ENCODE results near the gene CMSS1.

CMSS1 gene

DNA sequence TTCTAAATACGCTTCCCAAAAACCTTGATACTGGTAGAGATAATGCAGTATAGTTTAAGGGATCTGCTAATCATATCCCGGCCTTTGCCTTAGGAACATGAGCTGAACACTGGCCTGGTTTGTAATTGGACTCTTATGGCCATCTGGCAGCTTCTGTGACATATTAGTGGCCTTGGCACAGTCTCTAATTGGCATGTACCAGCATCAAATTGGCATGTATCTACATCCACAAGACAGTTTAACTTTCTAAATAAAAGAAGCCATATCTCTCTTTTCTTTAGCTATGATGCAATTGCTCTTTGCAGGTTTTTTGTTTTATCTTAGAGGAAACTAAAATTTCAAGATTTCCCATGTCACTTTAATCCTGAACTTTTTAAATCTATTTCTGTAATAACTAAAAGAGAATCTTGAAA lies 341.3 kb downstream of the CMSS1 start:
- Histone ChIP-seq H3K36me3 (ENCODE audit: control insufficient read depth, insufficient read depth, low read length) (no peaks in the 10 kb centered on the region), H3K4me1 (ENCODE audit: control insufficient read depth, insufficient read depth, low read length) (no peaks in the 10 kb centered on the region), H3K9me3 (ENCODE audit: control insufficient read depth, low read length) (no peaks in the 10 kb centered on the region), H3K27me3 (ENCODE audit: control insufficient read depth, insufficient read depth, low read length) (no peaks in the 10 kb centered on the region), H3K4me3 (ENCODE audit: low read length) (no peak overlapping the region), H3K9ac (ENCODE audit: low read length) (no peak overlapping the region)

DNA sequence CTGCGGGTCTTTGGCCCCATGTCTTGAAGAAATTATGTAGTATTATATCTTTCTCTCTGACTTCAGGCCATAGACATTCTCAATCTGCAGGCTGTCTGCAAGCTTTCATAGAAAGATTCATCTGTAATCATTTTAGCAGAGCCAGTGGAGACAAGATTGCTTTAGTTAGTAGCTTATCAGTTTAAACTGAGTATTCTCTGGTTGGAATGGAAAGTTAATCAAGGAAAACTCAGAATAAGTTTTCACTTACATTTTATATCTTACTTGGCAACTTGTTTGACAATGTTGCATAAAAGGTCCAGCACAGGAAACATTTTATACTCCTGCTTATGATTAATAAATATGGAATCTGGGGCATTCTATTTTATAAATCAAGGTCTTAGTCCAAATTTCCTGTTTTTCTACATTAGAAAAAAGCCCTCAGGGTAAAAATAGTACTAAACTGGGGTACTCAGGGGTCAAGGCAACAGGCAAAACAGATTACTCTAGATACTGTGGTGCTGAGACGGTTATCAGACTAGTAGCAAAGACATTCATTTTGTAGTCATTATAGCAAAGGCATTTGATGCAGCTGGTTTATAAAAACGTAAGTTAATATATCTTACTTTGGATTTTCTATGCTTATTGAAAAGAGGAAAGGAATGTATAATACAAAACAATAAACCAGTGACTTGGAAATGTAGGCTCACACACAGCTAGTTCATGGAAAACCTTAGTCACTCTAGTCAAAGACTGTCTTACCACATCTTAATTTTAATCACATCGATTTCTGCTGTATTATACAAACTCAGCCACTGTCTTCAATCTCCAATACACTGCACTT lies 341.9 kb downstream of the CMSS1 start:
- no peaks in the 10 kb centered on the region for H3K27me3 ChIP-seq (ENCODE audit: control insufficient read depth, insufficient read depth, low read length)
- no peak overlapping the region for H3K9ac ChIP-seq (ENCODE audit: low read length)
- no peaks in the 10 kb centered on the region for H3K4me1 ChIP-seq (ENCODE audit: control insufficient read depth, insufficient read depth, low read length)
- H3K9me3 ChIP-seq (ENCODE audit: control insufficient read depth, low read length) = no peaks in the 10 kb centered on the region
- H3K36me3 ChIP-seq (ENCODE audit: control insufficient read depth, insufficient read depth, low read length) = no peaks in the 10 kb centered on the region
- no peak overlapping the region for H3K4me3 ChIP-seq (ENCODE audit: low read length)

DNA sequence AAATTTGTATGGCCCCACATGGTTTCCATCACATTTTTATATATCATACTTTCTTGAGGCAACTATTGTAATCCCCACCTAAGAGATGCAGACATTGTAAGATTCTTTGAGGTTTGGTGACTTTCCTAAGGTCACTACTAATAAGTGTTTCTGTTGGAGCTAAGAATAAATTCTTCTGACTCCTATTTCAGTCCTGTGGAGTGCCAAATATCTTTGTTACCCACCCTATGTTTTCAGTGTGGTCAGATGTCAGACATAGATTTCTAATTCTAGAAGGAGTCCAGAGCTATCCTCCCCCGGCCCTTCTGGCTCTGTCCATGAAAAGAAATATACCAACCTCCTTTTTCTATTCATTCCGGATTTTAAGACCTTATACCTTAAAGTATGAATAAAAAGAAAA lies 342.9 kb downstream of the CMSS1 start:
- Histone ChIP-seq H3K9me3 (ENCODE audit: control insufficient read depth, low read length) (no peaks in the 10 kb centered on the region), H3K36me3 (ENCODE audit: control insufficient read depth, insufficient read depth, low read length) (no peaks in the 10 kb centered on the region), H3K27me3 (ENCODE audit: control insufficient read depth, insufficient read depth, low read length) (no peaks in the 10 kb centered on the region), H3K4me1 (ENCODE audit: control insufficient read depth, insufficient read depth, low read length) (no peaks in the 10 kb centered on the region), H3K9ac (ENCODE audit: low read length) (no peak overlapping the region), H3K4me3 (ENCODE audit: low read length) (no peak overlapping the region)

DNA sequence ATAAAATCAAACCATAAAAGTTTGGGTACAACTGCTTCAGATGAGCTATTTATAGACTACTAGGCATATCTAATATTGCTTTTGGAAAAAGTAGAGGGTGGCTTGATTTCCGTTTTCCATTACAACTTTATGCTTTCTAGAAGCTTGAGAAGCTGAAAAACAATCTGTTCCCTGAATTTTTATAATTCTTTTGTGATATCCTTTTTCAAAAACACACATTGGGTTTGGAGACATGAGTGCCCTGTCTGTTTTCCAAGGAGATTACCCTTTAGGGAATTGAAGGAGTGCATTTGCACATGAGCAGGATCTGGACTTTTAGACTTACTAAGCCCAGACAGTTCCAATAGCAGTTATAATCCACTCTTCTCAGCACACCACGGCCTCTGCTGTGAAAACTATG lies 346.1 kb downstream of the CMSS1 start:
- Histone ChIP-seq H3K9me3 (ENCODE audit: control insufficient read depth, low read length) (no peaks in the 10 kb centered on the region), H3K4me1 (ENCODE audit: control insufficient read depth, insufficient read depth, low read length) (no peaks in the 10 kb centered on the region), H3K9ac (ENCODE audit: low read length) (no peak overlapping the region), H3K4me3 (ENCODE audit: low read length) (no peak overlapping the region), H3K36me3 (ENCODE audit: control insufficient read depth, insufficient read depth, low read length) (no peaks in the 10 kb centered on the region), H3K27me3 (ENCODE audit: control insufficient read depth, insufficient read depth, low read length) (no peaks in the 10 kb centered on the region)

DNA sequence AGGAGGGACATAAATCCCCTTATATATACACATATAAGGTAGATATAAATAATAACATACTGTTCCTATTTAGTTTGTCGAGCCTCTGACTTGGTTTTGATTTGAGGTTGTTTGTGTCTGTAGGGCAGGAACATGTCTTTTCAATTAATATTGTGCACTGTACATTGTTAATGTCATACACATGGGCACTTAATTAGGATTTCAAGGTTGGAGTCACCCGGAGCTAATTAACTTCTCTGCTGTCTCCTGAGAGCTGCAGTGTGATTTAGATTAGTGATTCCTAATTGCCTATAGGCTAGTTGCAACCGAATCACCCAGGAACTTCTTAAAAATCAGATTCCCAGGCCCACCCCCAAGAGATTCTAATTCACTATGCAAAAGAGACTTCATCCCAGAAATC lies 347.1 kb downstream of the CMSS1 start:
- H3K9ac ChIP-seq (ENCODE audit: low read length) = no peak overlapping the region
- no peaks in the 10 kb centered on the region for H3K4me1 ChIP-seq (ENCODE audit: control insufficient read depth, insufficient read depth, low read length)

DNA sequence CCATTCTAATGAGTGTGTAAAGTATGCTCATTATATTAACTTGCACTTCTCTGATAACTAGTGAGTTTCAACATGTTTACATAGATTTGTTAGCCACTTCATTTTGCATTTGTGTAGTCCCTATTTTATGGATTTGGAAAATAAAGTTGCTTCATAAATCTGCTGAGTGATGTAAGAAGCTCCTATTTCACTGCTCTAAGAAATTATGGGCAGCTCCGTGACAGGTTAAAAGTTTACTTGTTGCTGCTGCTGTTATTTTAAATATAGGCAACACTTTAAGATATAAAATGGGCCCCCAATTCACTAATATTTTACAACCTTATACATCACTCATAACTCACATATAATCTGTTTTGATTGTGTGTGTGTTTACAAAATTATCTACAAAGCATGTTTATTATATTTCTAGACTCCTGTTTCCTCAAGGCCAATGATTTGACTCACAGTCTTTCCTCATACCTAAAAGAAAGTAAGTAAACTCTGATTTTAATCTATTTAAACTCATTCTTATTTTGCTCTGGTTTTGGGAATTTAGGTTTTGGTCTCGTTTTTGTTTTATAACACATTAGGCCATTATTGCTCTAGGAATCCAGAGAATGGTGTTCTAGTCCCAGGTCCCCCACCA lies 348.4 kb downstream of the CMSS1 start:
- Histone ChIP-seq H3K4me3 (ENCODE audit: low read length) (no peak overlapping the region), H3K9me3 (ENCODE audit: control insufficient read depth, low read length) (no peaks in the 10 kb centered on the region), H3K4me1 (ENCODE audit: control insufficient read depth, insufficient read depth, low read length) (no peaks in the 10 kb centered on the region), H3K9ac (ENCODE audit: low read length) (no peak overlapping the region), H3K36me3 (ENCODE audit: control insufficient read depth, insufficient read depth, low read length) (no peaks in the 10 kb centered on the region), H3K27me3 (ENCODE audit: control insufficient read depth, insufficient read depth, low read length) (no peaks in the 10 kb centered on the region)

More for the DNA sequence above, 347.1 kb downstream of the CMSS1 start:
- no peak overlapping the region for H3K4me3 ChIP-seq (ENCODE audit: low read length)
- H3K27me3 ChIP-seq (ENCODE audit: control insufficient read depth, insufficient read depth, low read length) = no peaks in the 10 kb centered on the region
- no peaks in the 10 kb centered on the region for H3K9me3 ChIP-seq (ENCODE audit: control insufficient read depth, low read length)
- no peaks in the 10 kb centered on the region for H3K36me3 ChIP-seq (ENCODE audit: control insufficient read depth, insufficient read depth, low read length)

DNA sequence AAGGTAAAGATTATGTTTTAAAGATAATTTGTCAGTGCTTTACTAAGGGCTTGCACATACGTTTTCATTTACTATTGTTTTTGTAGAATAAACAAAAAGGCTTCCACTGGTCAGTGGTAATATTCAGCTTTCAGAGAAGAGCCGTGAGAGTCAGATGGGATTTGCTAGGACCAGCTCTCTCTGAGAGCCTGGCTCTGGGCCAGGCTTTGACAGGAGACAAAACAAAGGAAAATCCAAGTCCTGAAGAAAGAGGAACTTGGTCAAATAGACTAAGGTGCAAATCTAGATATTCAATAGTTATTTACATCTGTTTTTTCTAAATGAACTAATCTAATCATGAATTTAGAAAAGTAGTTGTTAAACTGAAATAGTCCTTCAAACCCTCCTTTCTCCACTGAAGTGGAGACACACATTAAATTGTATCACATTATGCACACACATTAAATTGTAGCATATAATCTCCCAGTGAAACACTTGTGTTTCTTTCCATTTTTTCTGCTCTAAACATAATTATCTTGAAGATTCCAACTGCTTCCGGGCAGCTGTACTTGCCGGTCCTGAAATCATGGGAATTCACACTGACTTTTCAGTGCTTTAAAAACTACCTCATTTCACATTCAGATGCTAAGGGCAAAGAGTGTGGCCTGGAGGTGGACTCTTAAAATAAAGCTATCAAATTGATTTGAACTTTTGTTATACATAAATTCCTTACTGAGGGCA lies 351.7 kb downstream of the CMSS1 start:
- Histone ChIP-seq H3K4me3 (ENCODE audit: low read length) (no peak overlapping the region), H3K9ac (ENCODE audit: low read length) (no peak overlapping the region), H3K36me3 (ENCODE audit: control insufficient read depth, insufficient read depth, low read length) (no peaks in the 10 kb centered on the region), H3K27me3 (ENCODE audit: control insufficient read depth, insufficient read depth, low read length) (no peaks in the 10 kb centered on the region), H3K4me1 (ENCODE audit: control insufficient read depth, insufficient read depth, low read length) (no peaks in the 10 kb centered on the region), H3K9me3 (ENCODE audit: control insufficient read depth, low read length) (no peaks in the 10 kb centered on the region)

DNA sequence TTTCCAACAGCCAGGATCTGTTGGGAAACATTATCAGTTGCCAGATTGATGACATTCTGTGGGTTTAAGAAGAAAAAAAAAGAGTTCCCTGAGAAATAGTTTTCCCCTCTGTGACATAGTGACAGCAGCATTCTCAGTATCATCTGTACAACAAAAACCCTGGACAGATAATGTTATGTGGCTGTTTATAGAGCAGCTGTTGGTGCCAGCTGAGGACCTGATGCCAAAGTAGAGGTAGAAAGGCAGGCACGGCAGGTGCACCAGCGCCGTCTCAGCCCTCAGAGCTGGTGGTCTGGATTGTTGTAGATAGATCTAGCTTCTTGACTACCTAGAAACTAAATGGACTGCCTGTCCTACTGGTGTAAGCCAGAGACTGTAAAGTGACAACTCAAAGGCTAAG lies 352.8 kb downstream of the CMSS1 start:
- H3K9ac ChIP-seq (ENCODE audit: low read length) = no peak overlapping the region
- H3K9me3 ChIP-seq (ENCODE audit: control insufficient read depth, low read length) = no peaks in the 10 kb centered on the region
- H3K4me3 ChIP-seq (ENCODE audit: low read length) = no peak overlapping the region
- H3K36me3 ChIP-seq (ENCODE audit: control insufficient read depth, insufficient read depth, low read length) = no peaks in the 10 kb centered on the region
- no peaks in the 10 kb centered on the region for H3K4me1 ChIP-seq (ENCODE audit: control insufficient read depth, insufficient read depth, low read length)
- H3K27me3 ChIP-seq (ENCODE audit: control insufficient read depth, insufficient read depth, low read length) = no peaks in the 10 kb centered on the region

DNA sequence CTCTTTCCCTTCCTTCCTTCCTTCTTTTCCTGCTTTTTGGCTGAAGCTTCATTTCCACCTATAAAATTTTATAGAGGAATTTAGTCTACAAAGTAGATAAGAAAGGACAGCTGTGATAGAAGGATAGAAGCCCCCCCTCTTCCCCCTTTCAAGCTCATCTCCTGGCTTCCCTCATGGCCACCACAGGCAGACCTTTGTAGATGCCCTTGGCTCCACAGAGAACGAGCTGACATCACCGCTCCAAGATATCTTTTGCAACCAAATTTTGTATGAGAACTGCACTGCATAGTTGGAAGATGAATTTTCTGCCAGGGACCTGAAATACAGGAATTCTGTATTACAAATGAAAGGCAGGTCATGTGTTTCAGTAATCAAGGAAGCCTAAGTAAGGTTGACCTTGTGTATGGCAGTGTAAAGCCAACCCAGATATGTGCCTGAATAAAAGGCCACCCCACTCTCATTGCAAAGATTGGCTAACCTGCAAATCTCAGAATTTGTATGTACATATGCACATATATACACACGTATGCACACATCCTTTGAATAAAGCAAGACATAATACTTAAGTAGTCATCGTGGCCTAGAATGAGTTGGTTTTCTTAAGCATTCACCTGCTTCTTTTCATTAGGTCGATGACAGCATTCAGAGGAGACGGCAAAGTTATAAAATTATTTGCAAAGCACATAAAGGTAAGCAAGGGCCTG lies 353.7 kb downstream of the CMSS1 start:
- no peaks in the 10 kb centered on the region for H3K27me3 ChIP-seq (ENCODE audit: control insufficient read depth, insufficient read depth, low read length)

DNA sequence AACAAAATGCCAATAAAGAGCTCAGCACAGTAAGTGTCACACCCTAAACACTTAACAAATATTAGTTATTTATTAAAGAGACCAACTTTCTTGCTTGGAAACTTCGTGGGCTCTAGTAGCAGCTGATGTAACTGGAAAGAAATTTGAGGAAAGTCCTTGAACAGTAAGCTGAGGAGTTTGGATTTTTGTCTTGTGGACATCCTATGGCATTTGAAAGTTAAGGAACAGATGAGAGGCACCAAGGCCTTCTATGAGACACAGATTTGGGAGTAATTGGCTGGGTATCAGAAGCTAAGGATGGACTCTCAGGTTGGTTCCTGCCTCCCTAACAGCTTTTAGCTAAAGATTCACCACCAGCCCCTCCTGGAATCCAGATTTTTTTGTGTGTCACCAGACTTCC lies 356.3 kb downstream of the CMSS1 start:
- H3K4me3 ChIP-seq (ENCODE audit: low read length) = no peak overlapping the region
- no peaks in the 10 kb centered on the region for H3K9me3 ChIP-seq (ENCODE audit: control insufficient read depth, low read length)
- H3K4me1 ChIP-seq (ENCODE audit: control insufficient read depth, insufficient read depth, low read length) = no peaks in the 10 kb centered on the region
- H3K9ac ChIP-seq (ENCODE audit: low read length) = no peak overlapping the region
- H3K27me3 ChIP-seq (ENCODE audit: control insufficient read depth, insufficient read depth, low read length) = no peaks in the 10 kb centered on the region
- no peaks in the 10 kb centered on the region for H3K36me3 ChIP-seq (ENCODE audit: control insufficient read depth, insufficient read depth, low read length)

More for the DNA sequence above, 353.7 kb downstream of the CMSS1 start:
- Histone ChIP-seq H3K9ac (ENCODE audit: low read length) (no peak overlapping the region), H3K4me1 (ENCODE audit: control insufficient read depth, insufficient read depth, low read length) (no peaks in the 10 kb centered on the region), H3K4me3 (ENCODE audit: low read length) (no peak overlapping the region), H3K9me3 (ENCODE audit: control insufficient read depth, low read length) (no peaks in the 10 kb centered on the region), H3K36me3 (ENCODE audit: control insufficient read depth, insufficient read depth, low read length) (no peaks in the 10 kb centered on the region)

DNA sequence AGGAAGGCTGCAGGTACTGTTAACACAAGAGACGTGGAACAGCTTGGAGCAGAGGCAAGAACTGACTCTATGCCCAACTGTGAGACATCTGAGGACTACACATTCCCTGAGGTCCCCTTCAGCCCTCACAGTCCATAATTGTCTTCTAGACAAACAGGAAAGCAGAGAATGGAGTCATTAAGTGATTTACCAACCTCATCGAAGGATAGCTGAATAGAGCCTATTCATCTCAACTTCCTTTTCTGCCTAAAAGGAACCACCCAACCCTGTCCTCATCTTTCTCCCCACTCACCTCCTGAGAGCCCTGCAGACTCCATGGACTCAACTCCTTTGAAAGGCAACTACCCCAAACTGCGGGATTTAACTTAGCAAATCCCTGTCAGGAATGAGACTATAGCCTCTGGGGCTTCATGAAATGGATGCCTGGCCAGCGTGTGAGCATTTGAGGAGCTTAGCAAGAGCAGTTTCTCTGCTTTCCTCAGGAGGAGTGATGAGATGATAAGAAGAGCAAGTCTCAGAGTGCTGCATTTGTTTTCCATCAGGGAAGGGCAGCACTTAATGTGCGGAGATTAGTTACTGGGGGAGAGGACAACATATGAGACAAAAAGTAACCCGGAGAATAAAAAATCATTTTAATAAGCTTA lies 358.1 kb downstream of the CMSS1 start:
- Histone ChIP-seq H3K9ac (ENCODE audit: low read length) (no peak overlapping the region), H3K4me3 (ENCODE audit: low read length) (no peak overlapping the region), H3K27me3 (ENCODE audit: control insufficient read depth, insufficient read depth, low read length) (no peaks in the 10 kb centered on the region), H3K9me3 (ENCODE audit: control insufficient read depth, low read length) (no peaks in the 10 kb centered on the region), H3K36me3 (ENCODE audit: control insufficient read depth, insufficient read depth, low read length) (no peaks in the 10 kb centered on the region), H3K4me1 (ENCODE audit: control insufficient read depth, insufficient read depth, low read length) (no peaks in the 10 kb centered on the region)
